Breast epithelium (tissue), 4 donors: Measurements from ENCODE around the gene NECTIN2. TPM values are rescaled to one million over a fixed set of nuclear protein-coding genes. Genes with fewer than 3 reads are reported as not detected.
A peak's percentile ranks its signal among the peaks of the same experiment; 100 is the strongest.

Experiments
- DNase-seq, 2 donors: peaks; one replicate each; pipeline ENCODE4 v3.0.0-alpha.2; 2019; ENCODE audit warnings: low spot score in 2 of 2
- H3K27ac ChIP-seq, 2 donors: fragments of 200-600 bp; sonication (generic) in 1 of 2; one replicate each; pipeline ENCODE4 v1.5.1; 2016 to 2019; ENCODE audit warnings: mild to moderate bottlenecking in 1 of 2
- H3K27me3 ChIP-seq, 2 donors: fragments of 200-600 bp; sonication (generic) in 1 of 2; one replicate each; pipeline versions ENCODE4 v1.5.1 to v1.6.0; 2017 to 2019; ENCODE audit warnings: control low read depth in 1 of 2, mild to moderate bottlenecking in 1 of 2
- H3K36me3 ChIP-seq: fragments of 200-600 bp; one replicate; pipeline ENCODE4 v1.5.1; 2019
- H3K4me1 ChIP-seq, 2 donors: fragments of 200-600 bp; sonication (generic); one replicate each; pipeline ENCODE4 v1.5.1; 2016 to 2019; ENCODE audit warnings: control low read depth in 1 of 2
- H3K4me3 ChIP-seq, 3 donors: fragments of 200-600 bp; sonication (generic); 1 replicate in 2 of 3; 2 replicates in 1 of 3; pipeline ENCODE4 v1.5.1; 2016 to 2019; ENCODE audit warnings: mild to moderate bottlenecking in 3 of 3, moderate library complexity in 2 of 3
- H3K9me3 ChIP-seq, 2 donors: fragments of 200-600 bp; sonication (generic) in 1 of 2; one replicate each; pipeline ENCODE4 v1.5.1; 2016 to 2019; ENCODE audit warnings: control low read depth in 1 of 2
- CTCF ChIP-seq, 3 donors: fragments of 450-650 bp; IDR thresholded peaks; one replicate each; pipeline ENCODE4 v1.5.1; 2016 to 2017; ENCODE audit warnings: antibody characterized with exemption in 3 of 3, mild to moderate bottlenecking in 3 of 3, moderate library complexity in 3 of 3
- POLR2A ChIP-seq: fragments of 450-650 bp; IDR thresholded peaks from one replicate; pipeline ENCODE4 v1.6.1; 2016; ENCODE audit warnings: antibody characterized with exemption, mild to moderate bottlenecking, moderate library complexity
- POLR2AphosphoS5 ChIP-seq, 3 donors: sonication (generic); formaldehyde crosslinking; IDR thresholded peaks; one replicate each; pipeline ENCODE4 v1.6.1; 2017; ENCODE audit warnings: antibody characterized with exemption in 3 of 3
- intact Hi-C: fragments of 100-400 bp; cut with DNase I; formaldehyde crosslinking; loops from one replicate; pipeline ENCODE4 v1.15.1; 2023; ENCODE audit warnings: low total_unique reads
- total RNA-seq, 3 donors: library from RNA; depleted of rRNA; stranded (reverse); fragments of >200 nt; gene quantifications; one replicate each; pipeline ENCODE4 v1.1.0, GENCODE V29; 2016

Gene NECTIN2
- total RNA-seq, 3 donors from 2014 or later = 28.0 to 114 (median 86.6) TPM

- intact Hi-C loops = no loop called here
- DNase-seq = peak; percentile 66 to 84
- Histone ChIP-seq H3K4me3 (no peak overlapping the region), H3K27me3 (no peaks in the 10 kb centered on the region), H3K4me1 (peaks cover 0 to 5% of the 10 kb centered on the region in 2 donors), H3K27ac (peak overlapping the region in 1 of 2 donors; percentile 45), H3K36me3 (no peaks in the 10 kb centered on the region), H3K9me3 (no peaks in the 10 kb centered on the region)
- TF ChIP-seq POLR2AphosphoS5 (IDR thresholded peaks at IDR 0.05) = no peak
- TF ChIP-seq CTCF (IDR thresholded peaks at IDR 0.05) = peak in 1 of 3 donors; percentile 10
- TF ChIP-seq POLR2A = no peak
Observed at GRCh38 chr19:44803442-44804428, 42.4 kb upstream of the NECTIN2 start.

- no peaks in the 10 kb centered on the region for H3K27me3 ChIP-seq
- DNase-seq = no peak
- H3K27ac ChIP-seq = no peak overlapping the region
- TF ChIP-seq CTCF (IDR thresholded peaks at IDR 0.05) (no peak), POLR2AphosphoS5 (IDR thresholded peaks at IDR 0.05) (no peak), POLR2A (no peak)
- H3K4me3 ChIP-seq = no peak overlapping the region
- no peaks in the 10 kb centered on the region for H3K36me3 ChIP-seq
- intact Hi-C loops = no loop called here
- H3K4me1 ChIP-seq = peaks cover 4 to 10% of the 10 kb centered on the region in 2 donors
- H3K9me3 ChIP-seq = no peaks in the 10 kb centered on the region
Observed at GRCh38 chr19:44806291-44806690, 39.8 kb upstream of the NECTIN2 start.

- H3K4me1 ChIP-seq = peaks cover 4 to 10% of the 10 kb centered on the region in 2 donors
- no peaks in the 10 kb centered on the region for H3K9me3 ChIP-seq
- no peaks in the 10 kb centered on the region for H3K36me3 ChIP-seq
- H3K4me3 ChIP-seq = no peak overlapping the region
- H3K27me3 ChIP-seq = no peaks in the 10 kb centered on the region
- H3K27ac ChIP-seq = peak overlapping the region; percentile 86 to 88
- peak; percentile 73 to 84 for DNase-seq
- TF ChIP-seq POLR2AphosphoS5 (IDR thresholded peaks at IDR 0.05) (no peak), POLR2A (no peak), CTCF (IDR thresholded peaks at IDR 0.05) (no peak)
- intact Hi-C loops = no loop called here
Observed at GRCh38 chr19:44807162-44807561, 38.9 kb upstream of the NECTIN2 start.

- no peaks in the 10 kb centered on the region for H3K9me3 ChIP-seq
- peak; percentile 69 to 77 for DNase-seq
- H3K27ac ChIP-seq = peak overlapping the region; percentile 86 to 88
- no peaks in the 10 kb centered on the region for H3K36me3 ChIP-seq
- intact Hi-C loops = no loop called here
- peaks cover 4 to 10% of the 10 kb centered on the region in 2 donors for H3K4me1 ChIP-seq
- TF ChIP-seq CTCF (IDR thresholded peaks at IDR 0.05) (peak in 2 of 3 donors; percentile 12 to 40), POLR2A (no peak), POLR2AphosphoS5 (IDR thresholded peaks at IDR 0.05) (peak in 1 of 3 donors; percentile 65)
- H3K4me3 ChIP-seq = peak overlapping the region in 2 of 3 donors; percentile 60 to 84
- no peaks in the 10 kb centered on the region for H3K27me3 ChIP-seq
Observed at GRCh38 chr19:44807652-44808462, 38.2 kb upstream of the NECTIN2 start.
